ENCODE results near the gene SUPT4H1.

Gene SUPT4H1

DNA sequence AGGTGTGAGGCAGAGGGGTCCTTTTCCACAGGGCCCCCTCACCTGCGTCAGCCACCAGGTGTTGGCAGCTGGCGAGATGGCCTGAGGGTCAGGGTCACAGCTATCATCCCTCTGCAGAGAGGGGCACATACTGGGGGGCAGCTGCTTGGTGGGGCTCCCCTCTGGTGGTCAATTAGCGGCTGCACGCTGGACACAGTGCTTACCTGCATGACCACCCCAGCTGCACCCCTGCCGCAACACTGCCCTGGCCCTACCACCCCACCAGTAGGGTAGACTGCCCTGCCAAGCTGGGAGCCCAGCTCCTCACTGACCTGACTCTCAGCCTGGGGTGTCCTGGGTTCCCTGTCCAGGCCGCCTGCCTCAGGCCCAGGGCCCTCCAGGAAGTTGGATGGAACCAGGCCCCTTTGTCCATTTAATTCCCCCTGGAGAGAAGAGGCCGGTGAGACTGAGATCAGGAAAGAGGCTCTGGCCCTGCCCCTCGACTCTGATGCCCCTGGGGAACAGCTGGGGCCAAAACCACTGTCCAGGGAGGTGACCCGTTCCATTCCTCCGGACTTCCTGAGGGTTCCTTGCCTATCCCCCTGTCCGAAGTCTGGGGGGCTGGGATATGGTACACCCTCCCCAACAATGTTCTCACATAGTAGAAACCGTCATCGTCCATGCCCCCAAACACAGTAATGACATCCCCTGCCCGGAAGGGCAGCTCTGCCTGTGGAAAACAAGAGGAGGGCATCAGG lies 47.1 kb downstream of the SUPT4H1 start:
- no peaks in the 10 kb centered on the region for H3K9me3 ChIP-seq (ENCODE audit: insufficient read depth, low read depth, low read length)
- no peaks in the 10 kb centered on the region for H3K27me3 ChIP-seq (ENCODE audit: insufficient read depth, low read length)
- H3K4me3 ChIP-seq (ENCODE audit: low read length): no peak overlapping the region
- peaks cover 5% of the 10 kb centered on the region; the same call in 1 of the 2 replicates for H3K4me1 ChIP-seq (ENCODE audit: insufficient read depth, low read length)
- 0 out of 2 replicates have a peak overlapping the region, but pooled peaks have one; percentile 18 for H3K9ac ChIP-seq (ENCODE audit: low read depth, low read length)
- no peak overlapping the region for H3K27ac ChIP-seq (ENCODE audit: low read depth, low read length)
- WGBS: 94% methylated on average over 14 of the region's 14 CpGs
- no peaks in the 10 kb centered on the region for H3K36me3 ChIP-seq (ENCODE audit: insufficient read depth, low read length)

DNA sequence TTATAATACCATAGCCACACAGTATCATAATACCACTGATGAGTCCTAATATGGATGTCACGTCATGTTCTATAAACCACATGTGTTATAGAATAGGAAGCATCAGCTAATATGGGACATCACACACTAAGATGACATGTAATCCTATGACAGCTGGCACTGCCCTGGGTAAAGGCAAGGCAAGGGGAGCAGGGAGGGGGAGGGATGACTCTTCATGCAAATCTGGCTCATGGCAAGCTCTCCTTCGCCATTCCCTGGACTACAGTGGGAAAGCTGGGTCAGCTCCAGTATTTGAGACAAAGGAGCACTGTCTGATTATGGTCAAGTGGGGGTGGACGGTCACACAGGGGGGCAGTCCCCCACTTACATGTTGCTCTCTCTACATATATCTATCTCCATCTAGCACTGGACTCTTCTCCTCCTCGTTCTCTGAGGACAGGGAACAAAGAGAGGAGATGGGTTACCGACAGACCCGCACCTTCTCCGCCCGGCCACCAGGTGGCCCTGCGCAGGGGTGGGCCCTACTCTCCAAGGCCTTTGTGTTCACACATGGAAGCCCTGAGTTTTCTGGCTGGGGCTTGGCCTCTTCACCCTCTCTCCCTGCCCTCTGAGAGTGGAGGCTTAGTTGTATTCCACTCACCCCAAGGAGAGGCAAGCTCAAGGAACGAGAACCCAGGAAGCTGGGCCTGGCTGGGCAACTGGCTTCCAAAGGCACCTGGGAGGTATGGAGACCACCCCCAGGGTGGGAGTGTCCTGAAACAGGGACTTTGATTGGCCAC lies 47.8 kb downstream of the SUPT4H1 start:
- no peak overlapping the region for H3K27ac ChIP-seq (ENCODE audit: low read depth, low read length)
- H3K4me3 ChIP-seq (ENCODE audit: low read length): no peak overlapping the region
- H3K4me1 ChIP-seq (ENCODE audit: insufficient read depth, low read length): peaks cover 5% of the 10 kb centered on the region; the same call in 1 of the 2 replicates
- 0 out of 2 replicates have a peak overlapping the region, but pooled peaks have one; percentile 18 for H3K9ac ChIP-seq (ENCODE audit: low read depth, low read length)
- no peaks in the 10 kb centered on the region for H3K9me3 ChIP-seq (ENCODE audit: insufficient read depth, low read depth, low read length)
- H3K36me3 ChIP-seq (ENCODE audit: insufficient read depth, low read length): no peaks in the 10 kb centered on the region
- 54% methylated on average over 10 of the region's 10 CpGs for WGBS
- H3K27me3 ChIP-seq (ENCODE audit: insufficient read depth, low read length): no peaks in the 10 kb centered on the region

DNA sequence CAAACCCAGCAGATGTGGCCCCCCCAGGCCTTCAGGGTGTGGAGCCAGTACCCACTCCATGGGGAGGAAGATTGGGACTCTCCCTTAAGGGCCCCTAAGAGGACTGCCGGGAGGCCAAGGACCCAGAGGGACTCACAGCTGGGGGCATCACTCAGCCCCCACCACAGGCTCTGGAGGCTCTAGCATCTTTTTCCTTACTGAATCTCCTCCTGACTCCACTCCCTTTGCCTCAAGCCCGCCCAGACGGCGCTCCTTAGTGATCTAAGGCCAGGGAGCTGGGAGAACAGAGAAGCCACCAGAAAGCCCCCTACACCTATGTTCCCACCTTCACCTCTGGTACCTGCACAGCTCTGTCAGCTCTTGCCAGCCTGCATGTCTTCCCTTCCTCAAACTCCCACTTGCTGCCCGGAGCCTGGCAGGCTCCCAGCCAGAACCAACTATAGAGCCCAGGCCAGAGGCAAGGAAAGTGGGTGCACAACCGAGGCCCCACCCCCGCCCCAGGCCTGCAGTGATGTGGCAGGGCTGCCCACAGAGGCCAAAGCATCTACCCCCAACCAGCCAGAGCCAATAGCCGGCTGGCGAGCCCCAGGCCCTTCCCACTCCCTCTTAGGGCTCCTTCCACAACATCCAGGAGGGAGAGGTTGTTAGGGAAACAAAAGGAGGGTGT lies 48.9 kb downstream of the SUPT4H1 start:
- Histone ChIP-seq H3K9me3 (ENCODE audit: insufficient read depth, low read depth, low read length) (no peaks in the 10 kb centered on the region), H3K9ac (ENCODE audit: low read depth, low read length) (no peak overlapping the region), H3K4me1 (ENCODE audit: insufficient read depth, low read length) (peaks cover 5% of the 10 kb centered on the region; the same call in 1 of the 2 replicates), H3K27me3 (ENCODE audit: insufficient read depth, low read length) (no peaks in the 10 kb centered on the region), H3K36me3 (ENCODE audit: insufficient read depth, low read length) (no peaks in the 10 kb centered on the region), H3K27ac (ENCODE audit: low read depth, low read length) (no peak overlapping the region), H3K4me3 (ENCODE audit: low read length) (no peak overlapping the region)
- WGBS: 92% methylated on average over 7 of the region's 9 CpGs

DNA sequence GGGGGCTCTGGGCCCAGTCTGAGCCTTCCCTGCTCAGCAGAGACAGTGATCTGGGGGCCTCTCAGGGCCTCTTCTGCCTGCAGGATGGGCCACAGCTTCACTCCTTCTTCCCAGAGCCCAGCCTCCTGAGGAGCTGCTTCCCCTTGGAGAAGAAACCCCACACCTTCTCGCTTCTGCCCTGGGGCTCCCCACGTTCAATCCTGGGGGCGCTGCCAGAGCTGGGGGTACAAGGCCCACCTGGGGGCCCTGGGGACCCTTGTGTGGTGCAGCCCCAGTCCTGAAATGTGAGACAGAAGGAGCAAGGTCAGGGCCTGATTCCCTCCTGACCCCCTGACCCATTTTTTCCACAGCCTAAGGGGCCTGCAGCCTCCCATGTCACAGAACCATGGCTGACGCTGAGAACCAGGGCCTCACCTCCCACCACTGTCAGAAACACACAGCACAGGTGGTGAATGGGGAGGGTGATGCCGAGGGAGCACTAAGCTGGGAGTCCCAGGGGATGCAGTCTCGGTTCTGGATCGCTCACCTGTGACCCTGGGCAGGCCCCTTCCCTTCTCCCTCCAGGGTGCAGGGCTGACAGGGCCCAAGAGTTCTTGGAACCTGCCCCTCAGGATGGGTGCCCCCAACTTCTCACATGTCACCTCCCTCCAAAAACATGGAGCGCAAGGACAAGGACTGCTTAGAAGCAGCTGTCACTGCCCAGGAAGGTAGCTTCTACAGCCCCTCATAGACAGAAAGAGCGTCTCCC lies 49.7 kb downstream of the SUPT4H1 start:
- no peaks in the 10 kb centered on the region for H3K27me3 ChIP-seq (ENCODE audit: insufficient read depth, low read length)
- no peaks in the 10 kb centered on the region for H3K36me3 ChIP-seq (ENCODE audit: insufficient read depth, low read length)
- H3K9ac ChIP-seq (ENCODE audit: low read depth, low read length): no peak overlapping the region
- no peak overlapping the region for H3K4me3 ChIP-seq (ENCODE audit: low read length)
- WGBS: 85% methylated on average over 9 of the region's 9 CpGs
- no peak overlapping the region for H3K27ac ChIP-seq (ENCODE audit: low read depth, low read length)
- H3K4me1 ChIP-seq (ENCODE audit: insufficient read depth, low read length): peaks cover 5% of the 10 kb centered on the region; the same call in 1 of the 2 replicates
- H3K9me3 ChIP-seq (ENCODE audit: insufficient read depth, low read depth, low read length): no peaks in the 10 kb centered on the region

DNA sequence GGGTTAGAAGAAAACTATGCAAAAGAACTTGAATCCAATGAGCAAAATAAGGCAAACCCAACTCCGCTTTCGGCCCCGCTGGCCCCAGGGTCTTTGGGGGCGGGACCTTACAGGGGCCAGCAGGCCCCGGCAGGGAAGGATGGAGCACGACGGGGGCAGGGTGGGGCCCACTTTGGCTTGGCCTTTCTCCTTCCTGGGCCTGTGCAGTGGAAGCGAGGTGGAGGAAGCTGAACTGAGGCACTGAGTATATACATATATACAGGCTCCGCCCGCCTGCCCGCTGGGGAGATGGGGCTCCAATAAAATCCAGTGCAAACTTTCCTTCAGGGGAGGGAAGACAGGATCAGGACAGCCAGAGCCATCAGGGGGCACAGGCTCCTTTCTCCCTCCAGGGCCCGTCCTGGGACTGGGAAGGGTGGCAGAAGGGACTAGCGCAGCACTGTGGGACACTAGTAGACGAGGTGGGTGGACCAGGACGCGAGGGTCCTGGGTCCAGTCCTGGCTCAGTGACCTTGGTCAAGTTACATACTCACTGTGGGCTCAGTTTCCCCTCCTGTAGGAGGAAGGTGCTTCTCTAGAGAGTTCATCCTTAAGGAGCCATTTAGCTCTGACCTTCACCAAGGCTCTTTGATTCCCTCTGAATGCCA lies 50.4 kb downstream of the SUPT4H1 start:
- Histone ChIP-seq H3K9ac (ENCODE audit: low read depth, low read length) (no peak overlapping the region), H3K36me3 (ENCODE audit: insufficient read depth, low read length) (no peaks in the 10 kb centered on the region), H3K27me3 (ENCODE audit: insufficient read depth, low read length) (no peaks in the 10 kb centered on the region), H3K27ac (ENCODE audit: low read depth, low read length) (no peak overlapping the region), H3K9me3 (ENCODE audit: insufficient read depth, low read depth, low read length) (no peaks in the 10 kb centered on the region), H3K4me1 (ENCODE audit: insufficient read depth, low read length) (peaks cover 5% of the 10 kb centered on the region; the same call in 1 of the 2 replicates), H3K4me3 (ENCODE audit: low read length) (no peak overlapping the region)
- WGBS: 82% methylated on average over 15 of the region's 16 CpGs

DNA sequence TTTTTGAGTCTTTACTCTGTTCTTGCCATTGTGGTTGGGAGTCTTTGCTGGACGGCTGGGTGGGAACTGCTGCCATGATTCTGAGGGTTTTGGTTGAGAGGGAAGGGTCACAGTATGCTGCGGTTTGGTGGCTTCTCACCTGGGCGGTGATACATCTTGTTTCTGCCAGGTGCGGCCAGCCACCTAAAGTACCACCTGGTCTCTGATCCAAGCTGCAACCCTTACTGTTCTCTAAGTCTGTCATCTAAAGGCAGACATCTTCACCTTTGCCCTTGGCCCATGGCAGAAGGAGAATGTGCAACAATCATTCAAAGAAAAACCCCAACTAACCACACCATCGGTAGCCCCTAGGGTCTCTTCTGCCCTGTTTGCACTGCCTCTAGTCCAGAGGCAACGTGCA lies 51.7 kb downstream of the SUPT4H1 start:
- Histone ChIP-seq H3K36me3 (ENCODE audit: insufficient read depth, low read length) (no peaks in the 10 kb centered on the region), H3K27me3 (ENCODE audit: insufficient read depth, low read length) (no peaks in the 10 kb centered on the region), H3K27ac (ENCODE audit: low read depth, low read length) (no peak overlapping the region), H3K9me3 (ENCODE audit: insufficient read depth, low read depth, low read length) (no peaks in the 10 kb centered on the region), H3K4me1 (ENCODE audit: insufficient read depth, low read length) (peaks cover 5% of the 10 kb centered on the region; the same call in 1 of the 2 replicates), H3K9ac (ENCODE audit: low read depth, low read length) (no peak overlapping the region), H3K4me3 (ENCODE audit: low read length) (no peak overlapping the region)
- 92% methylated on average over 6 of the region's 6 CpGs for WGBS

Measured in HUES64 (cell line).